GM12873 (cell line): ENCODE data around the gene ZNF202.

ENCODE experiments used
- CTCF ChIP-seq: IDR thresholded peaks from 2 replicates; pipeline ENCODE4 v1.5.1; 2012; ENCODE audit warnings: low read depth, mild to moderate bottlenecking, moderate library complexity, low read length, control low read depth; ENCODE audit not compliant: insufficient read depth; ENCODE audit errors: missing control alignments

ZNF202 gene

GRCh38 chr11:123754101-123754568, 12.7 kb upstream of the ZNF202 start, which contains the start of gene OR6X1:
TSS of gene OR6X1 (minus strand) at chr11:123754518. CDS start at chr11:123754518, 0 bp downstream.
- no peak for TF ChIP-seq CTCF

- no peak for TF ChIP-seq CTCF
Measured at GRCh38 chr11:123753110-123753509, 11.7 kb upstream of the ZNF202 start.

- no peak for TF ChIP-seq CTCF
Measured at GRCh38 chr11:123751781-123752180, 10.3 kb upstream of the ZNF202 start.

- no peak for TF ChIP-seq CTCF
Measured at GRCh38 chr11:123745764-123746451, 4.4 kb upstream of the ZNF202 start.

GRCh38 chr11:123742724-123743120, 1.3 kb upstream of the ZNF202 start:
- no peak for TF ChIP-seq CTCF

GRCh38 chr11:123742031-123742723, 717 bp upstream of the ZNF202 start:
- TF ChIP-seq CTCF: no peak

- no peak for TF ChIP-seq CTCF
Measured at GRCh38 chr11:123740787-123741158, 687 bp downstream of the ZNF202 start.
